Lower leg skin (tissue), 3 donors: ENCODE measurements around the gene CCDC167.

Experiments used
- CTCF ChIP-seq, 3 donors: fragments of 450-650 bp; IDR thresholded peaks; one replicate each; pipeline ENCODE4 v1.5.1; 2016; ENCODE audit warnings: antibody characterized with exemption in 3 of 3, mild to moderate bottlenecking in 3 of 3, moderate library complexity in 2 of 3
- POLR2A ChIP-seq, 2 donors: fragments of 450-650 bp; IDR thresholded peaks; one replicate each; pipeline ENCODE4 v1.6.1; 2016 to 2017; ENCODE audit warnings: antibody characterized with exemption in 2 of 2, mild to moderate bottlenecking in 1 of 2, moderate library complexity in 1 of 2

- TF ChIP-seq CTCF (IDR thresholded peaks at IDR 0.05) = no peak
- TF ChIP-seq POLR2A (IDR thresholded peaks at IDR 0.05) = no peak
Measured at GRCh38 chr6:37483917-37484785, 15.5 kb downstream of the CCDC167 start.
